GM12801 (cell line): ENCODE data around the gene DRC3.

ENCODE experiments used
- CTCF ChIP-seq: IDR thresholded peaks from one replicate; pipeline ENCODE4 v1.5.1; 2011; ENCODE audit warnings: control low read depth; ENCODE audit not compliant: insufficient read length; ENCODE audit errors: extremely low read depth

The DRC3 gene

GRCh38 chr17:18011286-18011685 lies 38.6 kb downstream of the DRC3 start:
- no peak for TF ChIP-seq CTCF

- TF ChIP-seq CTCF = no peak
Measured at GRCh38 chr17:18014006-18014405, 41.3 kb downstream of the DRC3 start.

- TF ChIP-seq CTCF = no peak
Measured at GRCh38 chr17:18015593-18015992, 42.9 kb downstream of the DRC3 start.

- TF ChIP-seq CTCF = no peak
Measured at GRCh38 chr17:18016426-18016825, 43.8 kb downstream of the DRC3 start.

- TF ChIP-seq CTCF = no peak
Measured at GRCh38 chr17:18017958-18018357, 45.3 kb downstream of the DRC3 start.

GRCh38 chr17:18018411-18018921 lies 45.8 kb downstream of the DRC3 start:
- TF ChIP-seq CTCF = no peak

- TF ChIP-seq CTCF = no peak
Measured at GRCh38 chr17:18019838-18020154, 47.1 kb downstream of the DRC3 start.

GRCh38 chr17:18020971-18021370 lies 48.3 kb downstream of the DRC3 start:
- TF ChIP-seq CTCF = no peak
